Mesenchymal stem cell (in vitro differentiated cells and primary cell): ENCODE measurements around the gene SAMD10.

Source experiments
- DNase-seq: peaks from one replicate; pipeline ENCODE4 v3.0.0-alpha.2; 2013
- H2AFZ ChIP-seq: one replicate; pipeline ENCODE4 v1.6.1; 2013; ENCODE audit warnings: low read depth, mild to moderate bottlenecking, control low read depth, inconsistent platforms, low read length, moderate library complexity
- H2AK5ac ChIP-seq: 2 replicates; pipeline ENCODE4 v1.6.1; 2013; ENCODE audit warnings: low read length, moderate library complexity, mild to moderate bottlenecking, inconsistent platforms; ENCODE audit not compliant: severe bottlenecking
- H2BK120ac ChIP-seq: one replicate; pipeline ENCODE4 v1.6.1; 2013; ENCODE audit warnings: low read depth, mild to moderate bottlenecking, inconsistent platforms, low read length, moderate library complexity
- H2BK12ac ChIP-seq, 2 experiments: one replicate each; pipeline ENCODE4 v1.6.1; 2013; ENCODE audit warnings: inconsistent platforms in 2 of 2, low read length in 2 of 2, mild to moderate bottlenecking in 2 of 2, moderate library complexity in 2 of 2, control low read depth in 1 of 2
- H2BK15ac ChIP-seq: one replicate; pipeline ENCODE4 v1.6.1; 2013; ENCODE audit warnings: mild to moderate bottlenecking, low read depth, inconsistent platforms; ENCODE audit not compliant: poor library complexity, severe bottlenecking
- H2BK5ac ChIP-seq: 2 replicates; pipeline ENCODE4 v1.6.1; 2013; ENCODE audit warnings: low read depth, mild to moderate bottlenecking, low read length, control low read depth, inconsistent platforms; ENCODE audit not compliant: poor library complexity, severe bottlenecking
- H3K14ac ChIP-seq, 2 experiments: one replicate each; pipeline ENCODE4 v1.6.1; 2013; ENCODE audit warnings: inconsistent platforms in 2 of 2, low read length in 2 of 2, control low read depth in 1 of 2, mild to moderate bottlenecking in 1 of 2, moderate library complexity in 1 of 2
- H3K18ac ChIP-seq, 2 experiments: one replicate each; pipeline ENCODE4 v1.6.1; 2013; ENCODE audit warnings: inconsistent platforms in 2 of 2, low read length in 2 of 2, control low read depth in 1 of 2, low read depth in 1 of 2, mild to moderate bottlenecking in 1 of 2
- H3K23ac ChIP-seq, 2 experiments: one replicate each; pipeline ENCODE4 v1.6.1; 2013; ENCODE audit warnings: inconsistent platforms in 2 of 2, low read length in 2 of 2, mild to moderate bottlenecking in 2 of 2, moderate library complexity in 2 of 2, control low read depth in 1 of 2
- H3K27ac ChIP-seq: 2 replicates; pipeline ENCODE4 v1.5.1; 2013; ENCODE audit warnings: mild to moderate bottlenecking, moderate library complexity, low read length, control low read depth, inconsistent platforms; ENCODE audit not compliant: poor library complexity, severe bottlenecking
- H3K27me3 ChIP-seq, 2 experiments: 2 replicates each; pipeline versions ENCODE4 v1.6.1 to v1.7.0; 2013; ENCODE audit warnings: low read length in 2 of 2, mild to moderate bottlenecking in 2 of 2, moderate library complexity in 2 of 2, control low read depth in 1 of 2, inconsistent platforms in 1 of 2; ENCODE audit not compliant: control insufficient read depth in 1 of 2, insufficient read depth in 1 of 2
- H3K36me3 ChIP-seq, 2 experiments: 2 replicates each; pipeline versions ENCODE4 v1.6.1 to v1.7.0; 2013; ENCODE audit warnings: low read length in 2 of 2, control low read depth in 1 of 2, inconsistent platforms in 1 of 2, low read depth in 1 of 2, mild to moderate bottlenecking in 1 of 2; ENCODE audit not compliant: insufficient read depth in 2 of 2, control insufficient read depth in 1 of 2
- H3K4ac ChIP-seq, 2 experiments: one replicate each; pipeline ENCODE4 v1.6.1; 2013; ENCODE audit warnings: inconsistent platforms in 2 of 2, low read length in 2 of 2, mild to moderate bottlenecking in 2 of 2, moderate library complexity in 2 of 2, control low read depth in 1 of 2, low read depth in 1 of 2
- H3K4me1 ChIP-seq: 2 replicates; pipeline ENCODE4 v1.6.1; 2013; ENCODE audit warnings: low read depth, low read length, control low read depth; ENCODE audit not compliant: control insufficient read depth, insufficient read depth
- H3K4me2 ChIP-seq: 2 replicates; pipeline ENCODE4 v1.6.1; 2013; ENCODE audit warnings: low read length, mild to moderate bottlenecking, inconsistent platforms; ENCODE audit not compliant: poor library complexity, severe bottlenecking
- H3K4me3 ChIP-seq, 2 experiments: 2 replicates each; pipeline versions ENCODE4 v1.5.1 to v1.7.0; 2013; ENCODE audit warnings: low read length in 2 of 2, mild to moderate bottlenecking in 2 of 2, control low read depth in 1 of 2, low read depth in 1 of 2; ENCODE audit not compliant: insufficient read depth in 1 of 2
- H3K79me1 ChIP-seq: replicated peaks from 2 replicates; pipeline ENCODE4 v1.6.1; 2013; ENCODE audit warnings: mild to moderate bottlenecking, control low read depth, low read length, inconsistent platforms; ENCODE audit not compliant: poor library complexity, severe bottlenecking
- H3K9ac ChIP-seq: 2 replicates; pipeline ENCODE4 v1.7.0; 2013; ENCODE audit warnings: mild to moderate bottlenecking, low read length, moderate library complexity
- H3K9me3 ChIP-seq: 2 replicates; pipeline ENCODE4 v1.7.0; 2013; ENCODE audit warnings: mild to moderate bottlenecking, low read length; ENCODE audit not compliant: control insufficient read depth
- H4K8ac ChIP-seq: one replicate; pipeline ENCODE4 v1.6.1; 2013; ENCODE audit warnings: inconsistent platforms, mild to moderate bottlenecking, low read length, moderate library complexity
- H4K91ac ChIP-seq: one replicate; pipeline ENCODE4 v1.6.1; 2013; ENCODE audit warnings: mild to moderate bottlenecking, low read length, inconsistent platforms
- WGBS: methylation state at CpG from one replicate; pipeline ENCODE4 v1.1.7; 2013; ENCODE audit warnings: mixed read lengths; 5-methylcytosine and 5-hydroxymethylcytosine counted together

The SAMD10 gene

GRCh38 chr20:63933646-63934045, 45.8 kb downstream of the SAMD10 start:
- Histone ChIP-seq H2AK5ac (no peak overlapping the region), H2AFZ (no peak overlapping the region), H3K18ac (no peak overlapping the region), H2BK5ac (no peak overlapping the region), H3K9ac (no peak overlapping the region), H3K36me3 (peaks cover 79 to 87% of the 10 kb centered on the region in 2 experiments), H2BK15ac (no peak overlapping the region), H2BK12ac (no peak overlapping the region), H4K8ac (no peak overlapping the region), H3K23ac (no peak overlapping the region), H3K14ac (no peak overlapping the region), H3K27ac (no peak overlapping the region), H4K91ac (no peak overlapping the region), H3K4me2 (no peak overlapping the region), H3K9me3 (no peaks in the 10 kb centered on the region), H2BK120ac (no peak overlapping the region), H3K4me1 (peaks cover 34% of the 10 kb centered on the region), H3K4me3 (no peak overlapping the region), H3K4ac (no peak overlapping the region), H3K27me3 (no peaks in the 10 kb centered on the region), H3K79me1 (peaks cover 40% of the 10 kb centered on the region)
- no peak for DNase-seq
- 96% methylated on average over 5 of the region's 5 CpGs for WGBS

GRCh38 chr20:63932606-63933160, 46.8 kb downstream of the SAMD10 start:
- Histone ChIP-seq H2BK5ac (no peak overlapping the region), H3K27ac (no peak overlapping the region), H3K14ac (no peak overlapping the region), H4K8ac (no peak overlapping the region), H3K18ac (no peak overlapping the region), H2AK5ac (no peak overlapping the region), H3K23ac (no peak overlapping the region), H3K27me3 (no peaks in the 10 kb centered on the region), H3K4ac (no peak overlapping the region), H3K4me2 (no peak overlapping the region), H3K9ac (no peak overlapping the region), H2BK12ac (no peak overlapping the region), H2BK120ac (no peak overlapping the region), H3K4me3 (no peak overlapping the region), H2BK15ac (no peak overlapping the region), H2AFZ (no peak overlapping the region), H4K91ac (no peak overlapping the region), H3K4me1 (peaks cover 34% of the 10 kb centered on the region), H3K36me3 (peaks cover 84 to 86% of the 10 kb centered on the region in 2 experiments), H3K79me1 (peaks cover 44% of the 10 kb centered on the region), H3K9me3 (no peaks in the 10 kb centered on the region)
- WGBS = 96% methylated on average over 17 of the region's 17 CpGs
- no peak for DNase-seq

- no peak overlapping the region for H4K91ac ChIP-seq
- no peak overlapping the region for H3K18ac ChIP-seq
- no peak overlapping the region for H3K4me2 ChIP-seq
- H3K4ac ChIP-seq = no peak overlapping the region
- H3K4me1 ChIP-seq = peaks cover 34% of the 10 kb centered on the region
- H3K36me3 ChIP-seq = peaks cover 83 to 86% of the 10 kb centered on the region in 2 experiments
- no peaks in the 10 kb centered on the region for H3K27me3 ChIP-seq
- H3K27ac ChIP-seq = no peak overlapping the region
- no peak for DNase-seq
- H2AFZ ChIP-seq = no peak overlapping the region
- H2BK15ac ChIP-seq = no peak overlapping the region
- no peak overlapping the region for H3K23ac ChIP-seq
- H3K4me3 ChIP-seq = no peak overlapping the region
- H2BK5ac ChIP-seq = no peak overlapping the region
- H3K9me3 ChIP-seq = no peaks in the 10 kb centered on the region
- peaks cover 45% of the 10 kb centered on the region for H3K79me1 ChIP-seq
- no peak overlapping the region for H4K8ac ChIP-seq
- no peak overlapping the region for H2AK5ac ChIP-seq
- no peak overlapping the region for H2BK120ac ChIP-seq
- H3K9ac ChIP-seq = no peak overlapping the region
- H2BK12ac ChIP-seq = no peak overlapping the region
- no peak overlapping the region for H3K14ac ChIP-seq
- 99% methylated on average over 19 of the region's 19 CpGs for WGBS
These were observed 47.7 kb downstream of the SAMD10 start for GRCh38 chr20:63931735-63932134.

- Histone ChIP-seq H3K4me2 (no peak overlapping the region), H2BK12ac (no peak overlapping the region), H2BK15ac (no peak overlapping the region), H3K79me1 (peaks cover 50% of the 10 kb centered on the region), H3K18ac (no peak overlapping the region), H4K8ac (no peak overlapping the region), H2AFZ (no peak overlapping the region), H3K23ac (no peak overlapping the region), H3K27me3 (no peaks in the 10 kb centered on the region), H3K4ac (no peak overlapping the region), H3K36me3 (peaks cover 85 to 87% of the 10 kb centered on the region in 2 experiments), H4K91ac (no peak overlapping the region), H3K9ac (no peak overlapping the region), H3K4me1 (peaks cover 34% of the 10 kb centered on the region), H2BK5ac (no peak overlapping the region), H2AK5ac (no peak overlapping the region), H3K27ac (no peak overlapping the region), H3K4me3 (no peak overlapping the region), H3K14ac (no peak overlapping the region), H2BK120ac (no peak overlapping the region), H3K9me3 (no peaks in the 10 kb centered on the region)
- DNase-seq = no peak
- WGBS = 96% methylated on average over 37 of the region's 37 CpGs
These were observed 48.4 kb downstream of the SAMD10 start for GRCh38 chr20:63930971-63931553.
